HG02623 (cell line): ENCODE measurements around the gene PLSCR1.
A peak's percentile ranks its signal among the peaks of the same experiment; 100 is the strongest.
"Not testable (repeated sequence)": the region's sequence is repeated elsewhere in the genome, so short reads cannot be mapped to it uniquely, and the experiment has no call there.

Source experiments
- ATAC-seq: cut with Tn5 transposase; IDR thresholded peaks from one replicate; pipeline ENCODE4 v1.9.1; 2021; ENCODE audit warnings: moderate library complexity; ENCODE audit not compliant: unreplicated experiment

The PLSCR1 gene

GRCh38 chr3:146550743-146551510 is 6.5 kb upstream of the PLSCR1 start:
- ATAC-seq, result peak; percentile 82

DNA sequence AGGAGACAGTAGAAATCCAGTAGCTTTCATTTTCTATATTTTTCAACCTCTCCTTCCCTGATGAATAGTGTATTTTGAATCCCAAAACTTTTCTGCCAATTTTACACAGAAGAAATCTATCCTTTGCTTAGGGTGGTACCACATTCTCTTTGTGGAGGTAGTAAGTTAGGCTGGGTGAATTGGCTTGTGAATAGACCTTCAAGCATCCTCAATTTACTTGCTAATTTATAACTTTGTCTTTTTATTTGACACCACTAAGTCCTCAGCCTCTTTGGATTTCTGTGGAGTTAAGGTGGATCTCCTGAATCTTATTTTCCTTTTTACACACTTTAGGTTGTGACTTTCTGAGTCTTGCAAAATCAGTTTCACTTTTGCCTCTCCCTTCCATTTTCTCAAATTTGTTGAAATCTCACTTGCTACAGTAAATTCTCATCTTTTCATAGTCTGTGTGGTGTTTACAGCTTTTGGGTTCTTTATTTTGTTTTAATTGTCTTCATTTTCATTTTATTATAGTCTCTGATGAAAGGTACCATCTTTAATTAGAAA is 5.7 kb upstream of the PLSCR1 start:
- ATAC-seq, result no peak

- ATAC-seq, result no peak
Observed at GRCh38 chr3:146547235-146547835, 2.9 kb upstream of the PLSCR1 start.

DNA sequence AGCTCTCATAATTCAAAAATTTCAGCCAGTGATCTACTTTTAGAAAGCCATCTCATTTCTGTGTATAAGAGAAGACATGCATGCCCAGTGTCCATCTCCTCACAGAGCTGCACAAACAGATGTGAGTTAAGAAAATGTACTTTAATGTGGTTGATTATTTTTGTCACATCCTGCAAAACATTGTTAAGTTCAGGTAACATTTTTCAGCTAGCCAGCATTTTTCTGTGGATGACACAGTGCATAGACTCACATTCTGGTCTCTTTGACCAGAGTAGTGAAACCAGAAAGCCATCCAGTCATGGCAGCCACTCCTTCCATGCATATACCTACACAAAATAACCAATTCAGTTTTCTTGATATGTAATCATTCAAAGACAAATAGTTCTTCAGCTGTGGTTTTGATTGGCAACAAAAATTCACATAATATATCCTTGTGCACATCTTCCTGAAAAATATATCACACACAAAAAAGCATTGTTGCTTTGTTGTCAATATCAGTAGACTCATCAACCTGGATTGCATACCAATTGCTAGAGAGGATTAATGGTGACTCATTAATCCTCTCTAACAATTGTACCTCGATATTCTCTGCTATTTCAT is 2.1 kb upstream of the PLSCR1 start:
- ATAC-seq, result no peak

DNA sequence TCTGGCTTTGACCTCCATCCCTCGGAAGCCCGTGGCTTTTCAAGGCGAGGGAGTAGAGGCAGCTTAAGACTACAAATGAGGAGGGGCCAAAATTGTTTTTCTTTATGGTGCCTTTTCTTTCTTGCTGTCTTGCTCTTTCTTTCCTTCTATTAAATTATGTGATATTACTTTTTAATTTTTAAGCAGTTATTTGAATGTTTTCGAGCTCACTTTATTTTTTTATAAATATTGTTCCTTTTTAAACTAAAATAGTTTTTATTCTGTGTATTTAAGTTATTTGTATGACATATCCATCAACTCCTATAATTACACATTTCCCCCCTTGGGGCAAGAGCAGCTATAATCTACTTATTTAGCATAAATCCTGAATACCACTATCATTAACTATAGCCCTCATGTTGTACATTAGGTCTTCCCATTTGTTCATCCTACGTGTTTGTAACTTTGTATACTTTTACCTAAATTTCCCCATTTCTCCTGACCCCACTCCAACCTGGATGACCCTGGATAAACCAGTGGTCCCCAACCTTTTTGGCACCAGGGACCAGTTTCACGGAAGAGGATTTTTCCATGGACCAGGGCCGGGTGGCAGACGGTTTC is 622 bp upstream of the PLSCR1 start:
- no peak for ATAC-seq

DNA sequence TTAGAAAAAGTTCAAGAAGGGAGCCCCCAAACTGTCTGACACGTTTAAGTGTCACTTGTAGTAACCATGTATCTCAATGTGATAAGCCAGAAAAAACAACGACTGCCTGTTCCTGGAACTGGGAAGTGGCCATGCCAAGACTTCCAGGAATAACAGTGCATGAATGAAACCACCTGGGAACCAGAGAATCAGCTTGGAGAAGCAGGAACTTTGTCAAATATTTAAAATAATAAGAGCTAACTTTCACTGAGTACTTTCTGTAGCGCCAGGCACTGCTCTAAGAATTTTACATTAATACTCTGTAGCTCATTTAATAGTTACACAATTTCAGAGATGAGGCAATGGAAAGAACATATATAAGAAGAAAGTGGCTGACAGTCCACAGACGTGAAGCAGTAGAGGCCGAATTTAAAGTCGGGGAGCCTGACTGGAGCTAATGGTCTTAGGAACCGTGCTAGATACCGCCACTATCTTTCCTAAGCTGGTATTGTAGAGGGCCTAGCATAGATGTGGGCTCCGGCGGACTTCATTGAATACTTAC is 876 bp downstream of the PLSCR1 start:
- peak; percentile 0 for ATAC-seq

GRCh38 chr3:146542978-146543377 is 1.4 kb downstream of the PLSCR1 start:
- ATAC-seq, result no peak

- no peak for ATAC-seq
Observed at GRCh38 chr3:146542179-146542578, 2.2 kb downstream of the PLSCR1 start.

GRCh38 chr3:146540978-146541377 is 3.4 kb downstream of the PLSCR1 start:
- no peak for ATAC-seq

DNA sequence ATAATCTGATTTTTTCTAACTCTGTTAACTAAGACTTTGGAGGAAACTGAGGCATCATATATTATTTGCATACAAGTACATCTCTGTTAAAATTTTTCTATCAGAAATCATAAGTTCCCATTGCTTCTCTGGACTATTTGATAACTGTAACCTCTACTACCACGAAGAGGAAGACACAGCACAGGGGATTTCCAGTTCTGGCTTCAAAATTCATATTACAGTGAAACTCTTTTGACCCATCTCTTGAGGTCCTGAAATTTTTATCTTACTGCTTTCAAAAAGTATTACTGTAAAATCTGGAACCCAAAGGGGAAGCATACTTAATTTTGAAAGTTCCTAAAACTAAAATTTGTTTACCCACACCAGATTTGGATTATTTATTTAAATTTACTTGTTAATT is 4.2 kb downstream of the PLSCR1 start:
- peak; percentile 17 for ATAC-seq

GRCh38 chr3:146539315-146539714 is 5.1 kb downstream of the PLSCR1 start:
- ATAC-seq, result no peak

DNA sequence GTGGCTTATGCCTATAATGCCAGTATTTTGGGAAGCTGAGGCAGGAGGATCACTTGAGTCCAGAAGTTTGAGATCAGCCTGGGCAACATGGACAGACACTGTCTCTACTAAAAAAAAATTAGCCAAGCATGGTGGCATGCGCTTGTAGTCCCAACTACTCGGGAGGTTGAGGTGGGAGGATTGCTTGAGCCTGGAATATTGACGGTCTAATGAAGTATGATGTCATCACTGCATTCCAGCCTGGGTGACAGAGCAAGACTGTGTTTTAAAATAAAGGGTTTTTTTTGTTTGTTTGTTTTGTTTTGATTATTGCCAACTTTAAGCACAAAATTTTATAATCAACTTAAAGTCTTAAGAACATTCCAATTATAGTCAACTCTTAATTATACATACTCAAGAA is 6.8 kb downstream of the PLSCR1 start:
- no peak for ATAC-seq

- no peak for ATAC-seq
Observed at GRCh38 chr3:146536681-146537080, 7.7 kb downstream of the PLSCR1 start.

GRCh38 chr3:146532406-146532805 is 12.0 kb downstream of the PLSCR1 start:
- no peak for ATAC-seq

GRCh38 chr3:146530609-146531008 is 13.8 kb downstream of the PLSCR1 start:
- ATAC-seq, result no peak

GRCh38 chr3:146529021-146529420 is 15.4 kb downstream of the PLSCR1 start:
- no peak for ATAC-seq

DNA sequence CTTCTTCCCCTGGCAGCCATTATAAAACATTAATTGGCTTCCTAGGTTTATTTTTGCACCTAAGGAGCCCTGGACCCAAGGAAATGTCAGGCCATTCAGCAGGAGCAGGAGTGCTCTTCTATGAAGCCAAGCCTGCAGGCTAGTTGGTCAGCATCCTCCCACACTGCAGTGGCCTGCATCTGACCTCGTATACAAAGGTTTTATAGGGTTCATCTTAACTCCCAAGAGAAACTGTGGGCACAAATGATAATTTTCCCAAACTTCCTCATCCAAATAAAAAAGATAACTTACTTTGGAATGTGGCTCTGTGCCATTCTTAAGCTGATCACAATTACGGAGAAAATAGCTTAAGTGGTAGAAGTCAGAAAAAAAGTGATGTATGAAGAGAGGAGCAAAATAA is 19.4 kb downstream of the PLSCR1 start:
- no peak for ATAC-seq

DNA sequence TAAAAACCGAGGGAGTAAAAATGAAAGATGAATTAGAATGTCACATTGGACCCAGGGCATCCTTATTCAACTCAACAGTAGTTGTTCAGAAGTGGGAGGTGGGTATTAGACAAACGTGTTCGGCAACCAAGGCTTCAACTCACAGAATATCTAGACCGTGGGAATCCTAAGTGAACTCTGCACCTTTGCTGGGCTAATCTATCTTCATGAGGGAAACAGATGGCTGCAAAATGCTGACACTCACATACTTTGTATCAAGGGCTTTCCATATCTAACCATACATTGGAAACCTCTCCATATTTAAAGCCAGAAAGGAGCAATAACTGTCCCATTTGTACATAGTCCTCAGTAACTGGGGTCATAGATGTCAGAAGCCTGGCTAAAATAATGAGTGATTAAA is 20.9 kb downstream of the PLSCR1 start:
- no peak for ATAC-seq

GRCh38 chr3:146522174-146523158 is 21.9 kb downstream of the PLSCR1 start:
- not testable (repeated sequence) for ATAC-seq

DNA sequence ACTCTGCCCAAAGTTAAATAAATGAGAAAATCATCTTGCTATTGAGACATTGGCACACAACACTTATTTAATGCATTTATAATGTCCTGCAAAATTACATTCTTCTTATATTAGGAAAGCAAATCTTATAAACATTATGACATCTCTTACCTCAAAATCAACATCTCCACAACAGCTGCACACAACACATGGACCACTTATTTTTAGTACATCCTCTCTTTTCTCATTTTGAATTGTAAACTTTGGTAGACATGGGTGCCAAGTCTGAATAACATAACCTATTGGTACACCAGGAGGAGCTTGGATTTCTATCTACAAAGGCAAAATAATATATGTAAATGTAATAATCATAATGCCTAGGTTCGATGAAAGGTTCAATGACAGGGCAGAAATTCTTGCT is 23.0 kb downstream of the PLSCR1 start:
- no peak for ATAC-seq
